CD4-positive, alpha-beta T cell treated with Interleukin-21 for 1 hour (primary cell): ENCODE results near the gene ACD.

Experiments
- DNase-seq: peaks from one replicate; pipeline ENCODE4 v3.0.0-alpha.2; 2020

The ACD gene

GRCh38 chr16:67645397-67646121 is 14.5 kb downstream of the ACD start:
- DNase-seq: peak; percentile 27

GRCh38 chr16:67644038-67644437 is 16.0 kb downstream of the ACD start:
- DNase-seq: no peak

GRCh38 chr16:67641779-67642708 is 18.0 kb downstream of the ACD start:
- no peak for DNase-seq

- no peak for DNase-seq
Measured at GRCh38 chr16:67637625-67638024, 22.4 kb downstream of the ACD start.

GRCh38 chr16:67636713-67637112 is 23.3 kb downstream of the ACD start:
- DNase-seq: no peak

GRCh38 chr16:67632415-67633172 is 27.5 kb downstream of the ACD start:
- no peak for DNase-seq

- no peak for DNase-seq
Measured at GRCh38 chr16:67628216-67628615, 31.8 kb downstream of the ACD start.

GRCh38 chr16:67613808-67614207 is 46.3 kb downstream of the ACD start:
- DNase-seq: peak; percentile 7

GRCh38 chr16:67608364-67608763 is 51.7 kb downstream of the ACD start:
- DNase-seq: no peak
